HepG2 (cell line): ENCODE results near the gene KIAA0232. TPM values are rescaled to one million over a fixed set of nuclear protein-coding genes. Genes with fewer than 3 reads are reported as not detected.

Experiments
- AFF4 ChIP-seq: sonication (generic); formaldehyde crosslinking; IDR thresholded peaks from 2 replicates; pipeline ENCODE4 v1.4.0; 2020; ENCODE audit warnings: missing genetic modification reagents
- ATF4 ChIP-seq, 2 experiments: fragments of 450-650 bp in 1 of 2; sonication (generic) in 1 of 2; formaldehyde crosslinking; IDR thresholded peaks; 2 replicates each; pipeline versions ENCODE4 v1.5.0 to v1.8.0; 2020 to 2022; ENCODE audit warnings: mild to moderate bottlenecking in 1 of 2, missing genetic modification reagents in 1 of 2
- CCDC6 ChIP-seq: sonication (generic); formaldehyde crosslinking; IDR thresholded peaks from 2 replicates; pipeline ENCODE4 v1.8.1; 2022; ENCODE audit warnings: mild to moderate bottlenecking, missing genetic modification reagents, moderate library complexity
- CSRNP1 ChIP-seq: sonication (generic); formaldehyde crosslinking; IDR thresholded peaks from 2 replicates; pipeline ENCODE4 v1.8.1; 2023; ENCODE audit warnings: mild to moderate bottlenecking, missing genetic modification reagents
- FIP1L1 ChIP-seq: fragments of 200-400 bp; formaldehyde crosslinking; IDR thresholded peaks from 2 replicates; pipeline ENCODE4 v1.6.1; 2018; ENCODE audit warnings: low read depth, mild to moderate bottlenecking, low read length, moderate library complexity, borderline replicate concordance; ENCODE audit not compliant: insufficient read depth
- HHEX ChIP-seq: IDR thresholded peaks from 2 replicates; pipeline ENCODE4 v1.6.1; 2016; ENCODE audit warnings: control low read depth
- MIXL1 ChIP-seq: IDR thresholded peaks from 2 replicates; pipeline ENCODE4 v1.6.1; 2016
- NFIC ChIP-seq: IDR thresholded peaks from 2 replicates; pipeline ENCODE4 v1.6.1; 2012; ENCODE audit warnings: mild to moderate bottlenecking, low read length, inconsistent platforms
- NR0B2 ChIP-seq: sonication (generic); formaldehyde crosslinking; IDR thresholded peaks from 2 replicates; pipeline ENCODE4 v1.4.0; 2020; ENCODE audit warnings: mild to moderate bottlenecking, missing genetic modification reagents
- ZBTB46 ChIP-seq: sonication (generic); formaldehyde crosslinking; IDR thresholded peaks from 2 replicates; pipeline ENCODE4 v1.4.0; 2020; ENCODE audit warnings: mild to moderate bottlenecking, missing genetic modification reagents, borderline replicate concordance
- ZMYM4 ChIP-seq: sonication (generic); formaldehyde crosslinking; IDR thresholded peaks from 2 replicates; pipeline ENCODE4 v1.8.1; 2023; ENCODE audit warnings: mild to moderate bottlenecking, missing genetic modification reagents
- ZNF382 ChIP-seq: sonication (generic); formaldehyde crosslinking; IDR thresholded peaks from 2 replicates; pipeline ENCODE4 v1.5.0; 2020; ENCODE audit warnings: missing genetic modification reagents, mild to moderate bottlenecking, borderline replicate concordance
- ZNF639 ChIP-seq: conservative IDR thresholded peaks from 2 replicates; pipeline ENCODE4 v1.6.1; 2018; ENCODE audit warnings: missing genetic modification reagents
- ZNF720 ChIP-seq: sonication (generic); formaldehyde crosslinking; IDR thresholded peaks from 2 replicates; pipeline ENCODE4 v1.4.0; 2020; ENCODE audit warnings: missing genetic modification reagents
- ZNF772 ChIP-seq: sonication (generic); formaldehyde crosslinking; IDR thresholded peaks from 2 replicates; pipeline ENCODE4 v1.5.0; 2020; ENCODE audit warnings: mild to moderate bottlenecking, missing genetic modification reagents
- ZNF773 ChIP-seq: sonication (generic); formaldehyde crosslinking; IDR thresholded peaks from 2 replicates; pipeline ENCODE4 v1.4.0; 2020; ENCODE audit warnings: missing genetic modification reagents, borderline replicate concordance
- ZNF782 ChIP-seq: sonication (generic); formaldehyde crosslinking; IDR thresholded peaks from 2 replicates; pipeline ENCODE4 v1.4.0; 2020; ENCODE audit warnings: missing genetic modification reagents, mild to moderate bottlenecking, borderline replicate concordance
- polyA plus RNA-seq, 8 experiments: library from polyadenylated mRNA; depleted of rRNA in 3 of 8; stranded (reverse) in 7 of 8; unstranded in 1 of 8; fragments of >200 nt; fragmentation: Illumina TruSeq in 4 of 8; extraction: Trizol in 4 of 8; gene quantifications; 2 replicates each; pipeline versions ENCODE4 v1.2.1 to v1.2.3, GENCODE V29; 2011 to 2016; ENCODE audit warnings: low read depth in 4 of 8, missing spikeins in 1 of 8, mixed read lengths in 1 of 8; ENCODE audit not compliant: insufficient read depth in 1 of 8
- total RNA-seq, 5 experiments: library from RNA; depleted of rRNA; stranded (reverse); fragments of >200 nt; fragmentation: Illumina TruSeq; extraction: Trizol; gene quantifications; 2 replicates each; pipeline ENCODE4 v1.2.3, GENCODE V29; 2016; ENCODE audit warnings: low read depth in 1 of 5

KIAA0232 gene
- total and polyA plus RNA-seq, 2 of the 13 experiments (the other 11 are each of a cell fraction or from before 2014, with no cell fraction given) = 7.8 to 17.1 TPM

- TF ChIP-seq ZNF382 (CRISPR knock-in tag) (no peak), FIP1L1 (no peak), ZMYM4 (CRISPR knock-in tag) (peak; percentile 88), ZBTB46 (CRISPR knock-in tag) (0 out of 2 replicates have a peak, but pooled peaks have one; percentile 17), HHEX (CRISPR knock-in tag) (no peak), NR0B2 (CRISPR knock-in tag) (no peak), ZNF772 (CRISPR knock-in tag) (no peak; the same call in 1 of the 2 replicates), ZNF773 (CRISPR knock-in tag) (0 out of 2 replicates have a peak, but pooled peaks have one; percentile 15), NFIC (peak; percentile 74; the same call in 1 of the 2 replicates), AFF4 (CRISPR knock-in tag) (peak; percentile 80; the same call in 1 of the 2 replicates), ZNF720 (CRISPR knock-in tag) (no peak), ZNF639 (CRISPR knock-in tag) (peak; percentile 86), ATF4 (CRISPR knock-in tag; IDR thresholded peaks at IDR 0.05) (peak in 1 of 2 experiments; percentile 94; a peak in 2 of 4 replicates), MIXL1 (CRISPR knock-in tag) (peak; percentile 88), ZNF782 (CRISPR knock-in tag) (no peak), CSRNP1 (peak; percentile 18; the same call in 1 of the 2 replicates), CCDC6 (CRISPR knock-in tag) (peak; percentile 93)
Measured at GRCh38 chr4:6893449-6894085, 111.0 kb downstream of the KIAA0232 start (continued).
